Stimulated activated naive CD8-positive, alpha-beta T cell treated with anti-CD3 and anti-CD28 coated beads, Interleukin-15, Interleukin-2, amounts not matched to agents 100 U/mL and 50 U/mL, for 24 hours (primary cell): ENCODE data around the gene INTU.
"Not testable (repeated sequence)": the region's sequence is repeated elsewhere in the genome, so short reads cannot be mapped to it uniquely, and the experiment has no call there.

ENCODE experiments used
- ATAC-seq: fragments of 150-1000 bp; cut with Tn5 transposase; one replicate; pipeline ENCODE4 v1.10.0; 2021
- DNase-seq: peaks from one replicate; pipeline ENCODE4 v3.0.0; 2021

Gene INTU

DNA sequence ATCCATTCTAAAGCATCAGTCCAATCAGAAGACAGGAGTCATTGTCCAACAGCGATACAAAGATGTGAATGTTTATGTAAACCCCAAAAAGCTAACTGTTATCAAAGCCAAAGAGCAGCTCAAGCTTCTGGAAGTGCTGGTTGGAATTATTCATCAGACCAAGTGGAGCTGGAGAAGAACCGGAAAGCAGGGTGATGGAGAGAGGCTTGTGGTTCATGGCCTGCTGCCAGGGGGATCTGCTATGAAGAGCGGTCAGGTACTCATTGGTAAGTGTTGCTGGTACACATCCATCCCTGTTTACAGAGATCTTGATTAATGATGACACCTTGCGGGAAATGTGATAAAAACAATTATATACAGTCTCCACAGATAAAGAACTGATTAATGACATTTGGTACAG, 11.0 kb downstream of the INTU start:
- ATAC-seq (no peak), DNase-seq (no peak)

DNA sequence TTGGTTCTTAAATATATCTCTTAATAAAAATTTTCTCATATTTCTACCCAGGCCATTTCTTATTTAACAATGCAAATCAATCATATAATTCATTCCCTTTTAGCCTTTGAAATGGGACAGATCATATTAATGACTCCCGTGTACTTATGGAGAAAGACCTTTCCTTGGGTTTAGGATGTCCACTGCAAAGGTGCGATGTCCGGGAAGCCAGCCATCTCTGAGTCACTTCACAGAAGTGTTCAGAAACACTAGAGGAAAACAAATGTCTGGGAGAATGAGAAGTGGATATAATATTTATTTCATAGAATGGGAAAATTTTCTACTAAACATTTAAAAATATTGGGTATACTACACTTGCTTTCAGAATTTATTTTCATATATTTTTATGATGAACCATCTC, 15.3 kb downstream of the INTU start:
- no peak for DNase-seq
- ATAC-seq, result no peak

DNA sequence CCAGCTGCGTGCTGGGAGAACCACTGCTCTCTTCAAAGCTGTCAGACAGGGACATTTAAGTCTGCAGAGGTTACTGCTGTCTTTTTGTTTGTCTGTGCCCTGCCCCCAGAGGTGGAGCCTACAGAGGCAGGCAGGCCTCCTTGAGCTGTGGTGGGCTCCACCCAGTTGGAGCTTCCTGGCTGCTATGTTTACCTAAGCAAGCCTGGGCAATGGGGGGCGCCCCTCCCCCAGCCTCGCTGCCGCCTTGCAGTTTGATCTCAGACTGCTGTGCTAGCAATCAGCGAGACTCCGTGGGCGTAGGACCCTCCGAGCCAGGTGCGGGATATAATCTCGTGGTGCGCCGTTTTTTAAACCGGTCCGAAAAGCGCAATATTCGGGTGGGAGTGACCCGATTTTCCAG, 22.8 kb downstream of the INTU start:
- DNase-seq, ATAC-seq: not testable (repeated sequence)

DNA sequence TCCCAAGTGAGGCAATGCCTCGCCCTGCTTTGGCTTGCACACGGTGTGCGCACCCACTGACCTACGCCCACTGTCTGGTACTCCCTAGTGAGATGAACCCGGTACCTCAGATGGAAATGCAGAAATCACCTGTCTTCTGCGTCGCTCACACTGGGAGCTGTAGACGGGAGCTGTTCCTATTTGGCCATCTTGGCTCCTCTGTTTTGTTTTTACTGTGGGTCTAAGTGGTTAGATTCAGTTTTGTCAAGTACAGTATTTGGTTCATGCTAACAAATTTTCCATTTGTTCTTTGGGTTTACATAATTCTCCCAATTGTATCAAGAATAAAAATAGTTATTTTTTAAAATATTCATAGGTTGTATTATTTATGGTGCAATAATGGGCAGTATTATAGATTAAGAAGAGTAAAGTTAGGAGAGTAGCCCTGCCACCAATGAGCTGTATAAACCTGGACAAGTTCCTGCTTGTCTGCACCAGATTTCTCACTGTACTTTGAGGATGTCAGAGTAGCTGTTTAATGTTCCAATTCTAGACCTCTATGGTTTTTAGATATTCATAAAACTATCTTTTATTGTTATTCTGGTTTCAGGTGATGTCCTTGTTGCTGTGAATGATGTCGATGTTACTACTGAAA, 23.4 kb downstream of the INTU start:
- DNase-seq, result no peak
- ATAC-seq, result no peak

DNA sequence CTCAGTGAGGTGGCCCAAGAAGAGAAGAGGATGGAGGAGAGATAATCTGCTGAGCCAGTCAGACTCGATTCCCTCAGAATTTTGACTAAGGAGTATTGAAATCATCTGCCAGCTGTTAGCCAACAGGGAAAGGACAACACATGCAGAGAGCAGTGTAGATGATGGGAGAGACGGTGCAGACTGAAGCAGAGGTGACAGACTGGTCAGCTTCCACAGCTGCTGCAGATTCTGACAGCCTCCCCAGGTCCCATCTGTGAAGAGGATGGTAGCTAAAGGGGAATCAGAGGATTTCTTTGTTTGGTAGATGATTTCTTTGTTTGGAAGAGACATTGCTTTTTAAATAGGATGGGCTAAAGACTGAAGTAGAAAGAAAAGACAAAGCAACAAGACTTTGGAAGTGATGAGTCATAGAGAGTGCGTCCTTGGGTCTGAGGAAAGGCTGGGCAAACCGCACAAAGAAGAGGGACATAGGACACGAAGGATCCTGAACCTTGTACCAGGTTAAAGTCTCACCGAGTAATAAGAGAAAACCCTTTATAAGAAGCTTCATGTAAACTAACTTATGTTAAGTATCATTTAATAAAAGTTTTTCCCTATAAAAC, 27.6 kb downstream of the INTU start:
- no peak for ATAC-seq
- no peak for DNase-seq

DNA sequence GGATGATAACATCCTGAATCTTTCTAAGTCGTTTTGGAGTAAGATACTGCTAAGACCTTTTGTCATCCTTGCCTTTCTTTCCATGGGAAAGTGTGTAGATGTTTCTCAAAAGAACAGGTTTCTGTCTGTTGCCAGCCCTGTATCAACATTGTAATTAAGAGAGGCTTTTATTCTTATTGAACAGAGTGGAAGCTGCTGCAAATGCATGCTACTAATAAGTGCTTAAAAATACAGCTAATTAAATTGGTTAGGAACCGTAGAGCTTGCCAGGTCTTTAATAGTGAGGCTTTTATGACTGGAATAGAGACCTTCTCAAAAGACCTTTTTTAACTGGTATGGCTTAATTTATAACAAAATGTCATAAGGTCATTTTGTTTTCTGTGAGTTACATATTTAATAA, 34.4 kb downstream of the INTU start:
- ATAC-seq (no peak), DNase-seq (no peak)

DNA sequence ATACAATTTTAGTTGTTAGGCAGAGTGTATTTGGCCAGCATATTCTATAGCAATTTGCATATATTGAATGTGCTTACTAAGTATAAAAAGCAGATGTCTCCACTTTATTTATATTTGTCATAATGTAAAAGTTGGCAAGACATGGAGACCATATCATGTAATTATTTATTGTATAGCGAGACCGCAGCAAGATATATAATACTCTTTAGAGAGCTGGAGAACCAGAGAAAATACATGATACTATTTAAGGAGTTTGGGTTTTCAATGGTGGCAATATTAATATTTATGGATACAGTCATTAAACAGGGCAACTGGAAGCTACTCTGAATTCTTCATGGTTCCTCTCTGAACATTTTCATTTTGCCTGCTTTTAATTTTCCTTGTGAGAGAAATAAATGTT, 35.0 kb downstream of the INTU start:
- ATAC-seq (no peak), DNase-seq (no peak)

DNA sequence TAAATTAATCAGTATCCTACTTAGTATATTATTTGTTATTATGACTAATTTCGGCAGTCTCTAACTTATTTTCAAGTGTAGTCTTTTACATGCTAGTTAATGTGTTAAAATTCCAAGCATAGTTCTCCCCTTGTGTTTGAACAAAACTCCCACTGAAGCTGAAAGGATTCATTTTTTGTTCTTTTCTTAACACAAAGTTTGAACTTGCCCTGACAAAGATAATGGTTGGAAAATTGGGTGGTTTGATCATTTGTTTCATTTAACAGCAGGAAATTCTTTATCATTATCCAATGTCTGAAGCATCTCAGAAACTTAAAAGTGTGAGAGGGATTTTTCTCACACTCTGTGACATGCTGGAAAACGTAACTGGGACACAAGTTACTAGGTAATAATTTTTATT, 36.0 kb downstream of the INTU start:
- DNase-seq (no peak), ATAC-seq (no peak)

DNA sequence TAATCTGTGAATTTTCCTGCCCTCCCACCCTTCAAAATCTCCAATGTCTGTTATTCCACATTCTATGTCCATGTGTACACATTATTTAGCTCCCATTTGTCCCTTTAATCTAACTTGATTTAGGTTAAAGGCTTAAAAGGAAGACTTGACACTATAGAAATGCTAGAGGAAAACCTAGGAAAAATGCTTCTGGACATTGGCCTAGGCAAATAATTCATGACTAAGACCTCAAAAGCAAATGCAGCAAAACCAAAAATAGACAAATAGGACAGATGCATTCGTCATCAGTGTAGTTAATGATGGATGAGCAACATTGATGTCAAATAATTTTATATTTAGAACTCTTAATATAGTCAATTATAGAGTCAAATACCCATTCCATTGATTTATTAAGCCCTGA, 36.9 kb downstream of the INTU start:
- DNase-seq, result no peak
- no peak for ATAC-seq

DNA sequence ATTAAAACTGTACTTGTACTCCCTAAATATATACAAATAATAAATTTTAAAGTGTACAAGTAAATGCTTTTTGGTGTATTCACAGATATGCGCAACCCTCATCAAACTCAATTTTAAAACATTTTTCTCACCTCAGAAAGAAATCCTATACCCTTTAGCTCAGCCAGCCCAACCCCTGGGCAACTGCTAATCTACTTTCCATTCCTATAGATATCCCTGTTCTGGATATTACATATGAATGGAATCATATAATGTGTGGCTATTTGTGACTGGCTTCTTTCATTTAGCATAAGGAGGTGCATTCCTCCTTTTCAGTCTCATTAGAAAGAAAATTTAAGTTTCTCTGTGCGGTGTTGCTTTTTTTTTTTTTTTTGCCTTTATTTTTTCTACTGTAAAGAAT, 39.4 kb downstream of the INTU start:
- DNase-seq (no peak), ATAC-seq (no peak)

DNA sequence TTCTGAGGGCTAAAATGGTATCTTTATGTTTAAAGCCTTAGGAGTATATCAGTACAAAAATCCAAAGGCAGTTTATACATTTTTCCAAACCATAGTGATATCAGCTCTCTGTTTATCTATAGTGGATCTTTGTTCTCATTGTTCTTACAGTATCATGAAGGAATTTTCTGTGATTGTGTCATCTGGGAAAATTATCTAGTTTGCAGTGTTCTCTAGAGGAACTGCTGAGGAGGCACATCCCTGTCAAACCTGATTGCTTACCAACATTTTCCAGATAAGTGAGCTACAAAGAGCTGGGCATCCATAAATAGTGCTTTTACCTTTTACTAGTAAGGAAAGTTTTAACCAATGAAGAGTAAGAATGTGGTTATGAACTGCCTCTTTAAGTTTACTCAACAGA, 52.5 kb downstream of the INTU start:
- ATAC-seq, result no peak
- DNase-seq, result no peak

DNA sequence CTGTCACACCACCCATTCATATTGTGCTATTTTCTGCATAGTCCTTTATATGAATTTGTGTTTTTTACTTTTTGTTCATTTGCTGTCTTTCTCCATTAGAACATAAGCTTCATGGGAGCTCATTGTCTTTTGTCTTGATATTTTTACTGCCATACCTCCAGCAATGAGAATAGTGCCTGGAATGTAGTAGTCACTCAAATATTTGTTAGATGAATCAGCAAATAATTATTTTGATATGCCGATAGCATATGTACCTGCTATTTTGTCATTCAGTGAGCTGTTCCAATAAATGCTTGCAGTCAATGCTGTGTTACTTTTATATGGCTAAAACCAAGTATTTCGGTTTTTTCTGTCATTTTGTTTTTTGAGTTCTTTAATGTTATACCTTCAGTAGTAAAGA, 53.9 kb downstream of the INTU start:
- DNase-seq (no peak), ATAC-seq (no peak)

DNA sequence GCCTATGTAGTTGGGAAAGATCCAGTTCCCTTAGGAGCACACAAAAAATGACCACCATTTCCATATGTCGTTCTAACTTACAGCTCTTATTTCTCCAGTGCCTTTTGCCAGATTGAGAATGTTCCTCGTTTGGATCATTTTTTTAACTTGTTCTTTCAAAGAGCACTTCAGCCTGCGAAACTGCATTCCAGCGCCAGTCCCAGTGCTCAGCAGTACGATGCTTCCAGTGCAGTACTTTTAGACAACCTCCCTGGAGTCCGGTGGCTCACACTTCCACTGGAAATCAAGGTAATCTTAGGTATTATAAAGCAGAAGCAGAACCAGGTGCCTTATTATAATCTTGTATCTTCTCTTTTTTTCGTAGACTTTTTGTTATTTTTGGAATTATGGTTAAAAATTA, 54.8 kb downstream of the INTU start:
- DNase-seq (no peak), ATAC-seq (no peak)

DNA sequence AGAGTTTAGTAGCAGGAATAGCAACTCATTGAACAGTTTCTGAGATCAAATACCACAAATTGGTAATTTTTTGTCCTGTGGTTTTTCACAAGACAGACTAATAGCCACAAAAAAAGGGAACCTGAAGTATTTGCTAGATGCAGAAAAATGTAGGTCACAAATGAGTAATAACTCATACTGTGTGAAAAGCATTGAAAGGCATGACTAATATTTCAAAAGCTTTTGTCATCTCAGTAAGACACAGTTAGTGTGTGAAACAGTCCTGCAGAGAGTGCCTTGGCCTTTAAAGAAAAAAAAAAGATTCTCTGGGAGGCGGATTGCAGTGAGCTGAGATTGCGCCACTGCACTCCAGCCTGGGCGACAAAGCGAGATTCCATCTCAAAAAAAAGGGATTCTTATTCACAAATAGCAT, 66.0 kb downstream of the INTU start:
- ATAC-seq (peak; percentile 36), DNase-seq (no peak)

DNA sequence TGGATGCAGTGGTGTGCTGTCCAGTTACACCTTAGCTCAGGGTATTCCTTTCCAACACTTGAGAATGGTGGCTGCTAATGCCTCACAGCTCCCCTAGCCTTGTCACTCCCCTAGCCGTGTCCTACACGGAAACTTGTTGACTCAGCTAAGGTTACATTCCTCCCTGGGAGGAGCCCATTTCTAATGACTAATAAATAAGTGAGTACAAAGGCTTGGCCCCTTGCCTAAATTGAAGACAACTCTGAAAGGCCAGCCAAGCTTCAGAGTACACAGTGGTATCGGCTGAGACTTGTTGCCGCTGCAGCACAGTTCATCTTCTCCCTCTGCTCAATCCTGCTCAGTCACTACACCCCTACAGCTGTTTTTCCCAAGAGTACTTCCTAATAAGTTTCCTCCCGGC, 76.2 kb downstream of the INTU start:
- no peak for ATAC-seq
- no peak for DNase-seq

DNA sequence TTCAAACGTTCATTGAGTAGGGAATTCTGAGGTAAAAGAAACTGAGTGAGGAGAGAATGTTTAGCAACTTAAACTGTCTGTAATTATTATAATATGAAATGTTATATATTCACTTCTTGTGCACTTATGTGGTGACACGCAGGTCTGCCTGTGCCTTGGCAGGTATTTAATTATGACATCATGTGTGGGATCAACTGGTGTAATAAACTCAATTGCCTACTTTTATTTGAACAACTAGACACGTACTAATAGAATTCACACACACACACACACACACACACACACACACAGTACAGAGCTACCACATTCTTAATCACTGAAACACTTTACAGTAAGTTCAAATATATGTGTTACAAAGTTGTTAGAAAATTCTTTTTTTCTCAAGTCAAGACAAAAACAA, 76.7 kb downstream of the INTU start:
- DNase-seq, result no peak
- no peak for ATAC-seq

DNA sequence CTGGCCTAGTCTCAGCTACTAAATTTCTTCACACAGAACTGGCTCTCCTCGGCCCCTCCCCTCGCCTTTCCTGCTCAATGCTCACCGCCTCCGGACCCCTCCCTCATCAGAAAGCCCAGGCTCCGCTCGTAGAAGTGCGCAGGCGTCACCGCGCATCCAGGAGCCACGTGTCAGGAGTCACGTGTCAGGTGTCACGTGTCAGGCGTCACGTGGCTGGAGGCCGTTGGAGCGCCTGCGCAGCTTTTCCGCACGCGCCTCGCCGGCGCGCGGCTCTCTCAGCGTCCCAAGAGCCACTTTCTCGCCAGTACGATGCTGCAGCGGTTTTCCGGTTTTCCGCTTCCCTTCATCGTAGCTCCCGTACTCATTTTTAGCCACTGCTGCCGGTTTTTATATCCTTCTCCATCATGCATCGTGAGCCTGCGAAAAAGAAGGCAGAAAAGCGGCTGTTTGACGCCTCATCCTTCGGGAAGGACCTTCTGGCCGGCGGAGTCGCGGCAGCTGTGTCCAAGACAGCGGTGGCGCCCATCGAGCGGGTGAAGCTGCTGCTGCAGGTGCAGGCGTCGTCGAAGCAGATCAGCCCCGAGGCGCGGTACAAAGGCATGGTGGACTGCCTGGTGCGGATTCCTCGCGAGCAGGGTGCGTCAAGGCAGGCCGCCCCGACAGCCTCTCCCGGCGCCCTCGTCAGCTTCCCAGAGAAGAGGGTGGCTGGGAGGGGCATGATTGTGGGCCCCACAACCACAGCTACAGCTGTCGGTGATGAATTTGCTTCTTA, 97.6 kb downstream of the INTU start, which contains the start of gene SLC25A31:
Gene SLC25A31 (plus strand): TSS at position 259 of the 772 bp plus-strand sequence. CDS start 146 bp downstream, at position 405.
- DNase-seq (no peak), ATAC-seq (no peak)

DNA sequence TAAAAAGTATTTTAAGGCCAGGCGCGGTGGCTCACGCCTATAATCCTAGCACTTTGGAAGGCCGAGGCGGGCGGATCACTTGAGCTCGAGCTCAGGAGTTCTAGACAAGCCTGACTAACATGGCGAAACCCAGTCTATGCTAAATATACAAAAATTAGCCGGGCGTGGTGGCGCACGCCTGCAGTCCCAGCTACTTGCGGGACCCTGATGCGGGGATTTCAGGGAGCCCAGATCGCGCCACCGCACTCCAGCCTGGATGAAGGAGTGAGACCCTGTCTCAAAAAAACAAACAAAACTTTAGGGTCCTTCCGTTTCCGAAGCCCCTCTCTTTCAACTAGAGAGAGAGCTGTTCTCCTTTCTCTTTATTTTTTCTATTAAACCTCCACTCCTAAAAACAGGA, 98.6 kb downstream of the INTU start:
- DNase-seq, result no peak
- ATAC-seq, result no peak

DNA sequence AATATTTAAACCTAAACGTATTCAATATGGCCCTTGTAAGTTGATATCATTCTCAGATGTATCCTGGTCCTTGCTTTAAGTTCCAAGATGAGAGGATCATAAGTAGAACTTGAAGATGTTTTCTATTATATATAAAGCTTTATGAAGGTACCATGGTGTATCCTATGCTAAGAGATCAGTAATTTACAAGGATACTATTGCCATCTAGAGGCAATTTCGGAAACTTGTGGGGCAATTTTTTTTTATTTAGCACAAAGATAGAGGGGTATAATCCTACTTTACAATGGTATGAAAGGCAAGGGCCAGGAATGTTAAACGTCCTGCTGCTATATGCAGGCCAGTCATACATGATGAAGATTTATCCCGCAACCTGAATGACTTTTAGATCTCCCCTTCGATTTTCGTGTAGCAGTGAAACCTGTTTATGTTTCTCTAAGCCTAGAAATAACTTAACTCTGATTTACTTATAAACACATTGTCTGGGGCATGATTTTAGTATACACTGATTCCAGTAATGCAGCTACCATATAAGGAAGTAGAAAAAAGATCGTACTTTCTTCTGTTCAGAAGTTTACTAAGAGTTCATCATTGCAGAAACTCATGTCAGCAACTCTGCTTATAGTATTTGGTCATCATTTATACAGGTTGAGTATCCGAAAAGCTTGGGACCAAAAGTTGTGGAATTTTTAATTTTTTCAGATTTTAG, 100.0 kb downstream of the INTU start:
- ATAC-seq (no peak), DNase-seq (no peak)

DNA sequence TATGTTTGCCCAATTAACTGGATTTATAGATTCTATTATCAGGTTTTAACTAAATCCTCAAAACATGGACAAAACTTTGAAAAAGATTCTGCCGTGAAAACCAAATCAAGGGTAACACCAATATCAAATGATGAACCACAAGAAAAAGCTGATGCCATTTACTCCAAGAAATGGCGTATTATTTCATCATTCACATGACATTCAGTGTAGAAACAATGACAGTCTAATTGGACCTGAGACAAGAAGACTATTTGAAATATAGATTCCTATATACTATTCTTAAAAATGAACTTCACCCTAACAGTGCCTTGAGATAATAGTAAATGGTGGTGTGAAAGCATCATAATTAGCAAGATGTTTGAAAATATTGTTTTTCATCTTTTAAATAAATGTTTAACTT, 102.2 kb downstream of the INTU start:
- no peak for DNase-seq
- no peak for ATAC-seq

DNA sequence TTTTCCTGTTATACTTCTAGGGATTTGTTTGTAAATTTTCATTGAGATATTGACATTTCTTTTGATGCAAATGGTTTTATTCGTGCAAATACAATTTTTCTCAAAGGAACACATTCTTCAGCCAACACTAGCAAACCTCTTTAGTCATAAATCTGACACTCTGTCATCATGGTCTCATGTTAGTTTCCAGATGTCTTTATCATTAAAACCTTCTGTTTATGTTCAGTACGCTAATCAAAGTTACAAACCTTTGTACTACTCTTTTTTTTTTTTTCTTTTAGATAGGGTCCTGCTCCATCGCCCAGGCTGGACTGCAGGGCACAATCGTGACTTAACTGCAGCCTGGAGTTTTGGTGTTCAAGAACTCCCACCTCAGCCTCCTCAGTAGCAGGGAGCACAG, 104.5 kb downstream of the INTU start:
- ATAC-seq (no peak), DNase-seq (no peak)

DNA sequence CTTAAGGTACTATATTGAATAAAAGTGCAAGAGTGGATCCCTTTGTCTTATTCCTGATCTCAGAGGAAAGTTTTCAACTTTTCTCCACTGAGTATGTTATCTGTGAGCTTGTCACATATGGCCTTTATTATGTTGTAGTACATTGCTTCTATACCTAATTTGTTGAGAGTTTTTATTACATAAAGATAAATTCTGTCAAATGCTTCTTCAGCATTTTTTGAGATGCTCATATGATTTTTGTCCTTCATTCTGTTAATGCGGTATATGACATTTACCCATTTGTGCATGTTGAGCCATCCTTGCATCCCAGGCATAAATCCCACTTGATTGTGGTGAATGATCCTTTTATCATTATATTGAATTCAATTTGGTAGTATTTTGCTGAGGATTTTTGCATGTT, 108.5 kb downstream of the INTU start:
- DNase-seq (no peak), ATAC-seq (no peak)

DNA sequence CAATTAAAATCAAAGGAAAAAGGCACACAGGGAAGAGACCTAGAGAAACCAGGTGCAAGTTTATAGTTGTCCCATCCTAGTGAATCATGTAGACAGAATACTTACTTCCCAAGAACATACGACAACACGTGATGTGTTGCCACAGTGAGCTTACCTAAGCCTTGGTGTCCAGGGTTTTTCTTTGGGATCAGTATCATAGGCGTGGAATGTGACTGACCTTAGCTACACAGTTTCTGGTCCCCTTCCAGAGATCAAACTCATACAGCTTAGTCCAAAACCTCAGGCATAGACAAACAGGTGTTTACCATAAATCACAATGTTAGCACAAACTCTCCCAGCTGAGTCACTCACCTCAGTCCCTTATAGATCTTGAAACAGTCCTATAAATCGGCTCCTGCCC, 115.1 kb downstream of the INTU start:
- ATAC-seq, result no peak

More for the DNA sequence above, 115.1 kb downstream of the INTU start:
- no peak for DNase-seq
